SKM-1 treated with dmso at 0.1 percent for 144 hours (cell line): ENCODE data around the gene ADGB.

Experiments used
- DNase-seq: peaks from one replicate; lab custom pipeline; 2025; ENCODE audit not compliant: unreplicated experiment; lab: John Stamatoyannopoulos, UW

ADGB gene

DNA sequence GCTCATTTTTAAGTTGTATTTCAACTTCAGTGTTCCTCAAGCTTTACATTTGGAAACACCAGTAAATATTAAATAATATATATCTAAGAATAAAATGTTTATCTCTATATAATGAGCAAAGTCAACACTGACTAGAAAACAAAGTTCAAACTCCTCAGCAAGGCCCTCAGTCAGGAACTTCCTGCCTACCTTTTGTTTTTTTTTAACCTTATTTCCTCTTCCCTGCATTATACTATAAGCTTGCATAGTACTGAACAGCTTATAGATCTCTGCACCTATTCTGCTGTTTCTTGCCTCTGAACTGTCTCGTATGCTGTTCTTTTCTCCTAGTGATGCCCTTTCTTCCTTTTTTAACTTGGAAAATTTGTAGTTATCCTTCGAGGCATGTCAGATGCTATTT lies 29.6 kb downstream of the ADGB start:
- DNase-seq: no peak

GRCh38 chr6:146634022-146634421 lies 35.2 kb downstream of the ADGB start:
- no peak for DNase-seq

DNA sequence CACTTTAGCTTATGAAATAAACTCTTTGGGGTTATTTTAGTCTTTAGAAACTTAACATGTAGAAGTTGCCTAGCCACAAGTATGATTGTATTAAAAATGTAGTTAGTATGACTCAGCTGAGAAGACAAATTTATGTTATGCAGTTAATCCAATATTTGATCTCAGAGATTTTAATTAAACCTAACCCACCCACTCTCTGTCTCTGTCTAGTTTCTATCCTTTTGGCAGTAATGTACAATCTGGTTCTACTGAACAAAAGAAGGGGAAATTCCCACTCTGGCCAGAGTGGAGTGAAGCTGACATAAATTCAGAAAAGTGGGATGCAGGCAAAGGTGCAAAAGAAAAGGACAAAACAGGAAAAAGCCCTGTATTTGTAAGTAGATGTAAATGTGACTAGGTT lies 36.4 kb downstream of the ADGB start:
- DNase-seq: no peak

DNA sequence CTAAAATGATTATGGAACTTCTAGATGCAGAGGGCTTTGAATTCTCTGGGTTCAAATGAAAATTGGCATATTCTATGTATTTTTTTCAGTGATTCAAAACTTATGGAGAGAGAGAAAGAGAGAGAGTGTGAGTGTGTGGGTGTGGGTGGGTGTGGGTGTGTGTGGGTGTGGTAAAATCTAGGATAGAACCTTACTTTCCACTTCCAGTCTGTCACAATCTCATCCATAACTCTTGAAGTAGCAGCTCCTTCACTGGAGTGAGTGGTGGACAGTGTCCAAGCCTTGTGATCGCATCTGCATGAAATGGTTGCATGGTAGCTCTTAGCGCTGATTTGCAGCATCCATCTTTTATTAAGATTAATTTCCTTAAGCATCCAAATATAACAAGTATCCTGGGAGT lies 37.7 kb downstream of the ADGB start:
- no peak for DNase-seq

GRCh38 chr6:146642921-146643320 lies 44.1 kb downstream of the ADGB start:
- DNase-seq: no peak

GRCh38 chr6:146650799-146651481 lies 52.2 kb downstream of the ADGB start:
- DNase-seq: no peak

DNA sequence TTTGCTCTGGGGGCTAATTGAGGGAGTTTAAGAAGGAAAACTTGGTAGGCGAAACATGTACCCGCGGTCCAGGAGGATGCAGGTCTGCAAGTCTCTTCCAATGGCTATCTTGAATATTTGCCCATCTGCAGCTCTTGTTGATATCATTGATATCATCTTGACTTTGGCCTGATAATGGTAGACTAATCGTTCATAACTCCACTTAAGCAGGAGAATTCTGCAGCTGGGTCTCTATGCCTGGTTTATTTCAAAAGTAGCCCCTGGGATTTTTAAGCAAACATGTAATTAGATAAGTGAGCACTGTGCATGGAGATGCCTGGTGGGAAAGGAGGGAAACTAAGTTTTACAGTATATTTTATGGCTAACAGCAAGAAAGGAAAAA lies 52.7 kb downstream of the ADGB start:
- no peak for DNase-seq

DNA sequence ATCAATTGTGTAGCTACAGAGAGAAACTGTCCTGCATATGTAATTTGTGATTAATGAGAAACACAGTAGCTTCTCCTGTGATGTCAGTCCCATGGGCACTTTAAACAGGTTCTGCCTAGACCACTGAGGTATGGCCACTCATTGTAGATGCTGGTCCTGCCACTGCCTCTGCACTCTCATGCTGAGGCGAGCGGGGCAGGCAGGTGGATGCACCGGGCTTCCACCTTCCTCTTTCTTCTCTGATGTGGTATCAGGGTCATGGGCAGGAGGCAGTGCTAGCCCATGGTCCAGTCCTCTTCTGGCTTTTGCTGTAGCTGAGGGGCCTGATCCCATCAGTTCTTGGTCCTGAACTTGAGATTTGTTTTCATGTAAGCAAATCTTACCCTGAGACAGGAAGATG lies 58.7 kb downstream of the ADGB start:
- no peak for DNase-seq

DNA sequence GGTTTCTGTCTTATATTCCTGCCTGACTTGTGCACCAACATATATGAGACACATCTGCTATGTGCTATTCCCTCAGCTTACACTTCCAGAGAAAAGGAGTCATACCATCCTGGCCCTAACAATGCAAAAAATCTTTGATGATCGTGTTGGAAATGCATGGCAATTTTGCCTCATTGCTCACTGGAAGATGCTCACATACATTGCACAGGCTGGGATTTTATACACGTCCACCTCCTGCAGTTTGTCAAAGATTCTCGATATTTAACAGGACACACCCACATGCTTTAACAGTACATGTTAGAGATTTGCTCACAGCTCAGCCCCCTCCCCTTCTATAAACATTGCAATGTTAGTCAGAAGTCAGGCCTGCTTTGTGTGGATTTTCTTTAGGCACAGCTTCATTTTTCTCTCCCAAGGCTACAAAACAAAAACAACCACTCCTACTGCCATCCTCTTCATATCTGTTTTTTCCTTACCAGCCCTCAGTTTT lies 66.1 kb downstream of the ADGB start:
- DNase-seq: no peak

GRCh38 chr6:146666909-146667308 lies 68.1 kb downstream of the ADGB start:
- no peak for DNase-seq

- no peak for DNase-seq
Measured at GRCh38 chr6:146670161-146670560, 71.4 kb downstream of the ADGB start.

- DNase-seq: no peak
Measured at GRCh38 chr6:146673069-146673468, 74.3 kb downstream of the ADGB start.

DNA sequence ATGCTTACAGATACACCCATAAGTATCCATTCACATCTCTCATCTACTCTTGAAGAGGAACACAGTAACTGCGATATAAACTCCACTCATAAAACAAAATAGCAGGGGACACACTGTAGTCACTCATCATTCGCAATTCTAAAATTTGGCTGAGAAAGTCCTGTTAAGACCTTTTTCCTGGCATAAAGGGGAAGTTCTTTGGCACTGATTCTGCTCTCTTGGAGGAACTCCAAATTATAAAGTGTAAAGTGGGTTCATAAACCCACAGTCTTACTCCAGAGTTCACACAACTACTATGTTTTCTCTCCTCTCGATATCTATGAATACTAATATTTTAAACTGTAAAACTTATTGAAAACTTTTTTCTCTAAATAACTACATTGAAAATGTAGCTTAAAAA lies 80.6 kb downstream of the ADGB start:
- no peak for DNase-seq

- no peak for DNase-seq
Measured at GRCh38 chr6:146682919-146683318, 84.1 kb downstream of the ADGB start.

DNA sequence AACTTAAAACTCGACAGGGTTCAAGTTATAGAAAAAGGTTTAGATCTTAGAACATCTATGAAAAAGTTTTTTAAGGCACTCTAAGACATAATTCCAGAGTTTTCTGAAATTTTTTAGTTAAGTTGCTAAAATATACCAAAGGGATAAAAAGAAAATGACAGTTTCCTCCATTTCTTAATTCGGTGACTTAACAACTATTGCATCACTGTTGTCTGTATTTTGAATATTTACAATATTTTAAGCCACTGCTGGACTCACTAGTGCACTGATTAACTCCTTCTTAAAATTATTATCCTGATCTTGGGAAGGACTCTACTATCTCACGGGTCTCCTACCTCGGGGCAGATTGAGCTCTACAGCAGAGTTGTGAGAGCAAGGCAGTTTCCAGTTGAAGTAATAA lies 91.0 kb downstream of the ADGB start:
- no peak for DNase-seq

- DNase-seq: no peak
Measured at GRCh38 chr6:146693342-146693741, 94.6 kb downstream of the ADGB start.

GRCh38 chr6:146697921-146698320 lies 99.1 kb downstream of the ADGB start:
- no peak for DNase-seq

DNA sequence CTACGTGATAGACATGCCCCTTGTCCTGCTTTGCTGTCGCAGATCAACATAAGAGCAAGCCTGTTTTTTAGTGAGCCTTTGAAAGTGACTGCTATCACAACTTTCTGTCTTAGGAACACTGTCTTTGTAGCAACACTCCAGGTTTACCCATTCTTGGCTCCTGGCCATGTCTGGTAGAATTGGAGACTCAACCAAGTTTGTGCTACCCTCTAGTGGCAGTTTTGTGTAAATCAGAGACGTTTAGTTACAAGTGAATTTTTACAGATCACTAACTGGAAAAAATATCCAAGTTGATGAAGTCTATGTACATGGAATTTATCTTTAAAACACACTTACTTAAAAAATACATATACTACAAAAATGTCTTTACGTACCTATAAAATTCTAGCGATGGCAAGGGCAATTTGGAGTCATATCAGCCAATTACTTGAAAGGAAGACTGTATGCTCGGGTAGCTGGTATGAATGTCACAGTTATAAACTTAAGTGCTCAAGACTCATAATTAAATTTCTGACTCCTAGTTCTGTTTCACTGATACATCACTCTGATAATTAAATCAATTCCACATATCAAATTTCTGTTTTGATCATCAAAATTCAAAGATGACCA lies 101.4 kb downstream of the ADGB start:
- peak; percentile 76 for DNase-seq

DNA sequence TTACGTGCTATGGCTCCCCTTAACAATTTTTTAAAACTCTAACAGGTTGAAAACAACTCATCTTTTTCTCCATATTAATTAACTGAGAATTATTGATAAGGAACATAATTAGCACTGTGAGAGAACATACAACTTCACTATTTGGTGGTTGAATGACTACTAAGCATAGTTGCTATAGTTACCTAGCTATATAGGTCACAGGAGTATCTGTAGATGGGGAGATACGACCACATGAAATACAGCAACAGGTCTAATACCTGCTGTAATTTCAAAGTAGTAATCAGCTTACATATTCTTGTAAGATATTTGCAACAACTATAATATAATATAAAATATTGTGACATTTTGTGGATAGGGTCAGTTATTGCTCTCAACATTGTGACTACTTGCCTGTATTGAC lies 102.9 kb downstream of the ADGB start:
- DNase-seq: no peak

GRCh38 chr6:146709036-146709622 lies 110.4 kb downstream of the ADGB start:
- DNase-seq: no peak

DNA sequence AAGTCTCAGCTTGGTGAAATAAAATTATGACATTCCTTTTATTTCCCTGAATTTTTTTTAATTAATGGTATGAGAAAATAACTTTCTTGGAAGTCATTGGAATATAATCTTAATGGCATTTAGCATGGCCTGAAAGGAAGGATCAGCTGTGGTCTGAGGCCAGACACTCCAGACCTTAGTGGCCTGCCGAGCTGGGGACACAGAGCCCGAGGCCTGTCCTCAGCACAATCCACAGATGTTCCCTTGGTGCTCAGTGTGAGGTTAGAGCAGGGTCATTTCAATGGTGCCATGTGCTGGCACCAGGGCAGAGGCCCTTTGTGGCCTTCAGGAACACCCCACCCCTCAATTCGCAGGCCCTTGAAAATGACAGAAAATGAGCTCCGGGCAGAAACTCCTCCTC lies 120.6 kb downstream of the ADGB start:
- DNase-seq: no peak

GRCh38 chr6:146739696-146740095 lies 140.9 kb downstream of the ADGB start:
- DNase-seq: no peak

GRCh38 chr6:146741609-146742008 lies 142.8 kb downstream of the ADGB start:
- no peak for DNase-seq
